ENCODE measurements around the gene EFHD1.

DNA sequence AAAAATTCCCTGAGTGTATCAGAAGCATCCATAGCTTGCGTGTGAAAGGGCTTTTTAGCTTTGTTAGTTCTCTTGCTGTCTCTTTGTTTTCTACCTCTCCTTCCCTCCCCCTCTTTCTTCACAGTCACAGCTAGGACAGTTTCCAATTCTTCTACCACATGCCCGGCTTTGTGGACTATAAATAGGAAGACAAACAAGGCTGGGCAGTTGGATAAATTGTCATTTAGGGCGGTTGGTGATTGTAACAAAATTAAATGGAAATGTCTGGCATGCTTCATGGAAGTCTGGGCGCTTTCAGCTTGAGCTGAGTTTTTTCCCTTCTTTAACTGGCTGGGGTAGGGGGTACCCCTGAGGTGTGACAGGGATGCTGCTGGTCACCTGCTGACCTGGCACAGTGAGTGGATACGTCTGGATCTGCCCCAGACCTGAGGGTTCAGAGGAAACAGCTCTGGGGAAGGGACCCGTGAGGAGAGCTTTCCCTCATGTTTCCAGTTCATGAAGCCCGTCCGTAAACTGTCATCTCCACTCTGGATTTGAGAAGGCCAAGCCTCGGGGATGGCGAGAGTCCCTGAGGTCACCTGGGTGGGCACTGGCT, 34.7 kb downstream of the EFHD1 start:
- no peak for TF ChIP-seq POLR2AphosphoS5 (IDR thresholded peaks at IDR 0.05; ENCODE audit: low read depth)
- no peak for TF ChIP-seq EZH2 (IDR thresholded peaks at IDR 0.05; ENCODE audit: low read depth, unreplicated experiment)
- TF ChIP-seq, protein P1, sequence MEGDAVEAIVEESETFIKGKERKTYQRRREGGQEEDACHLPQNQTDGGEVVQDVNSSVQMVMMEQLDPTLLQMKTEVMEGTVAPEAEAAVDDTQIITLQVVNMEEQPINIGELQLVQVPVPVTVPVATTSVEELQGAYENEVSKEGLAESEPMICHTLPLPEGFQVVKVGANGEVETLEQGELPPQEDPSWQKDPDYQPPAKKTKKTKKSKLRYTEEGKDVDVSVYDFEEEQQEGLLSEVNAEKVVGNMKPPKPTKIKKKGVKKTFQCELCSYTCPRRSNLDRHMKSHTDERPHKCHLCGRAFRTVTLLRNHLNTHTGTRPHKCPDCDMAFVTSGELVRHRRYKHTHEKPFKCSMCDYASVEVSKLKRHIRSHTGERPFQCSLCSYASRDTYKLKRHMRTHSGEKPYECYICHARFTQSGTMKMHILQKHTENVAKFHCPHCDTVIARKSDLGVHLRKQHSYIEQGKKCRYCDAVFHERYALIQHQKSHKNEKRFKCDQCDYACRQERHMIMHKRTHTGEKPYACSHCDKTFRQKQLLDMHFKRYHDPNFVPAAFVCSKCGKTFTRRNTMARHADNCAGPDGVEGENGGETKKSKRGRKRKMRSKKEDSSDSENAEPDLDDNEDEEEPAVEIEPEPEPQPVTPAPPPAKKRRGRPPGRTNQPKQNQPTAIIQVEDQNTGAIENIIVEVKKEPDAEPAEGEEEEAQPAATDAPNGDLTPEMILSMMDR (conservative IDR thresholded peaks at IDR 0.05; ENCODE audit: low read depth in 2 of 2): no peak
- TF ChIP-seq CREB1 (CRISPR knock-in tag; IDR thresholded peaks at IDR 0.05; ENCODE audit: low read depth): no peak
- no peak for TF ChIP-seq JUNB (IDR thresholded peaks at IDR 0.05; ENCODE audit: unreplicated experiment)
- TF ChIP-seq, protein P2, sequence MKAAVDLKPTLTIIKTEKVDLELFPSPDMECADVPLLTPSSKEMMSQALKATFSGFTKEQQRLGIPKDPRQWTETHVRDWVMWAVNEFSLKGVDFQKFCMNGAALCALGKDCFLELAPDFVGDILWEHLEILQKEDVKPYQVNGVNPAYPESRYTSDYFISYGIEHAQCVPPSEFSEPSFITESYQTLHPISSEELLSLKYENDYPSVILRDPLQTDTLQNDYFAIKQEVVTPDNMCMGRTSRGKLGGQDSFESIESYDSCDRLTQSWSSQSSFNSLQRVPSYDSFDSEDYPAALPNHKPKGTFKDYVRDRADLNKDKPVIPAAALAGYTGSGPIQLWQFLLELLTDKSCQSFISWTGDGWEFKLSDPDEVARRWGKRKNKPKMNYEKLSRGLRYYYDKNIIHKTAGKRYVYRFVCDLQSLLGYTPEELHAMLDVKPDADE (IDR thresholded peaks at IDR 0.05): no peak
- no peak for TF ChIP-seq NANOG (IDR thresholded peaks at IDR 0.05; ENCODE audit: borderline replicate concordance)

All from GM23338 (cell line).